Endodermal cell (in vitro differentiated cells): Measurements from ENCODE around the gene ALDH1A3. TPM values are rescaled to one million over a fixed set of nuclear protein-coding genes. Genes with fewer than 3 reads are reported as not detected.

Experiments used
- DNase-seq: peaks from one replicate; pipeline ENCODE4 v3.0.0-alpha.2; 2017
- H3K27ac ChIP-seq: 2 replicates; pipeline ENCODE4 v1.5.1; 2013; ENCODE audit warnings: mild to moderate bottlenecking, low read depth, low read length, moderate library complexity
- H3K27me3 ChIP-seq: 2 replicates; pipeline ENCODE4 v1.6.1; 2013; ENCODE audit warnings: mild to moderate bottlenecking, low read length, moderate library complexity; ENCODE audit not compliant: insufficient read depth, control insufficient read depth, poor library complexity, severe bottlenecking
- H3K36me3 ChIP-seq: 2 replicates; pipeline ENCODE4 v1.7.0; 2013; ENCODE audit warnings: mild to moderate bottlenecking, low read length, moderate library complexity; ENCODE audit not compliant: control insufficient read depth, insufficient read depth
- H3K4me1 ChIP-seq: one replicate; pipeline ENCODE4 v1.7.0; 2013; ENCODE audit warnings: low read length; ENCODE audit not compliant: control insufficient read depth, insufficient read depth
- H3K4me3 ChIP-seq: 2 replicates; pipeline ENCODE4 v1.5.1; 2013; ENCODE audit warnings: mild to moderate bottlenecking, low read length, moderate library complexity
- H3K9ac ChIP-seq: 2 replicates; pipeline ENCODE4 v1.6.1; 2013; ENCODE audit warnings: mild to moderate bottlenecking, low read length, moderate library complexity; ENCODE audit not compliant: poor library complexity, severe bottlenecking; ENCODE audit errors: extremely low read depth
- H3K9me3 ChIP-seq: 2 replicates; pipeline ENCODE4 v1.6.1; 2013; ENCODE audit warnings: mild to moderate bottlenecking, low read length, moderate library complexity; ENCODE audit not compliant: control insufficient read depth
- H3K27ac Mint-ChIP-seq: 2 replicates; pipeline ENCODE4 v1.8.0; 2020; ENCODE audit warnings: mixed read lengths
- H3K27me3 Mint-ChIP-seq: 2 replicates; pipeline ENCODE4 v1.8.0; 2021; ENCODE audit warnings: mild to moderate bottlenecking, mixed read lengths; ENCODE audit not compliant: insufficient read depth
- H3K36me3 Mint-ChIP-seq: 2 replicates; pipeline ENCODE4 v1.8.0; 2020; ENCODE audit warnings: low read depth, mixed read lengths
- H3K4me1 Mint-ChIP-seq: 2 replicates; pipeline ENCODE4 v1.8.0; 2020; ENCODE audit warnings: mixed read lengths
- H3K4me3 Mint-ChIP-seq: 2 replicates; pipeline ENCODE4 v1.8.0; 2020; ENCODE audit warnings: mild to moderate bottlenecking, moderate library complexity, mixed read lengths
- H3K9me3 Mint-ChIP-seq: 2 replicates; pipeline ENCODE4 v1.8.0; 2020; ENCODE audit warnings: mild to moderate bottlenecking, mixed read lengths
- WGBS, 2 experiments: methylation state at CpG; one replicate each; pipeline versions ENCODE4 v1.1.5 to v1.1.7; 2013; ENCODE audit warnings: missing lambda C conversion rate in 2 of 2, mixed read lengths in 1 of 2; ENCODE audit not compliant: insufficient coverage in 1 of 2, insufficient read length in 1 of 2; 5-methylcytosine and 5-hydroxymethylcytosine counted together
- total RNA-seq, 2 donors: library from RNA; stranded (reverse); fragmentation: NEBNext Ultra II Directional in 1 of 2; extraction: Animal tissue kit (Norgen Biotek cat#: 25700) in 1 of 2; gene quantifications; 2 replicates in 1 of 2; 3 replicates in 1 of 2; pipeline ENCODE4 v1.2.1, GENCODE V29; 2021
- TF ChIP-seq, protein P1 (sequence below): fragments of 200-600 bp; sonication (generic); conservative IDR thresholded peaks from 2 replicates; pipeline ENCODE4 v1.5.0; 2021; ENCODE audit warnings: antibody characterized with exemption, mild to moderate bottlenecking

ALDH1A3 gene
- total RNA-seq, 2 donors from 2014 or later = 6.9 to 7.3 TPM

DNA sequence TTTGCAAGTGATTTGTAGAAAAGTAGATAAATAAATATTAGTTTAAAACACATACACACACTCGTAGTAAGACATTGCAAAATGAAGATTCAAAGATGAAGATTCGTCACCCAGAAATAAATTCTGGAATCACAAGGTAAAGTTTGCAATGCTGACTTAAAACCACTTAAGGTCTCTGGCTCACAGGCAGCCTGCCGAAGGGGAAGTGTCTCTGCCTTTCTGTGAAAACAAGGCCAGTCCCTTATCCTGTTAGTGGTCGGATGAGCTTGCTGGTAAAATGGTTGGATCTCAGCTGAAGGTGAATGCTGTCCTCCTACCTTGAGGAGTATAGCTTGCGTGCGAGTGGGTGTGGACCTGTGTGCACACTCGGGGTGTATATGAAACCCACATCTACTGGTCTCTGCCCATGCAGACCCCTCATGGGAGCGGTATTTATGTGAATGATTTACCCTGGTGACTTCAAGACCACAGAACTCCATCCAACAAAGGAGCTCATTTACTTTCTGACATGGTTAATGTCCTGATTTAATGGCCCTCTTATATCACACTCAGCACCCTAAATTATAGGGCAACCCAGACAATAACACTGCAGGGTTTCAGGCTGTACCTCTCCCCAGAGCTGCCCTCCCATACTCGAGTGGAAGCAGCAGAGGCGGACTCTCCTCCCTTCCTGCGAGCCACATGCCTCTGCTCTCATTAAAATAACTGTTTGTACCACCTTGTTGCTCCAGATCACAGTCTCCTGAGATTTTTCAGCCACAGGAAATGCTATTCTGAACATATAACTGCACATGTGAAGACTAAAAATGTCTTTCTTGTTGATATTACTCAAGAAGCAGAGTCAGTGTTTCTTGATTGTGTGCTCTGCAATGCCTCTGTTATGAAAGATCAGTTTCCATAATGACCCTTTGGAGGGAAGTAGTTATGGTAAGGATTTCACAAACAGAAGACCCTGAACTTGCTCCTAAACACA lies 45.9 kb upstream of the ALDH1A3 start:
- TF ChIP-seq, protein P1, sequence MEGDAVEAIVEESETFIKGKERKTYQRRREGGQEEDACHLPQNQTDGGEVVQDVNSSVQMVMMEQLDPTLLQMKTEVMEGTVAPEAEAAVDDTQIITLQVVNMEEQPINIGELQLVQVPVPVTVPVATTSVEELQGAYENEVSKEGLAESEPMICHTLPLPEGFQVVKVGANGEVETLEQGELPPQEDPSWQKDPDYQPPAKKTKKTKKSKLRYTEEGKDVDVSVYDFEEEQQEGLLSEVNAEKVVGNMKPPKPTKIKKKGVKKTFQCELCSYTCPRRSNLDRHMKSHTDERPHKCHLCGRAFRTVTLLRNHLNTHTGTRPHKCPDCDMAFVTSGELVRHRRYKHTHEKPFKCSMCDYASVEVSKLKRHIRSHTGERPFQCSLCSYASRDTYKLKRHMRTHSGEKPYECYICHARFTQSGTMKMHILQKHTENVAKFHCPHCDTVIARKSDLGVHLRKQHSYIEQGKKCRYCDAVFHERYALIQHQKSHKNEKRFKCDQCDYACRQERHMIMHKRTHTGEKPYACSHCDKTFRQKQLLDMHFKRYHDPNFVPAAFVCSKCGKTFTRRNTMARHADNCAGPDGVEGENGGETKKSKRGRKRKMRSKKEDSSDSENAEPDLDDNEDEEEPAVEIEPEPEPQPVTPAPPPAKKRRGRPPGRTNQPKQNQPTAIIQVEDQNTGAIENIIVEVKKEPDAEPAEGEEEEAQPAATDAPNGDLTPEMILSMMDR = no peak
- peaks cover 6% of the 10 kb centered on the region for H3K9me3 Mint-ChIP-seq
- Histone ChIP-seq H3K27ac (no peak overlapping the region), H3K9me3 (no peaks in the 10 kb centered on the region), H3K4me1 (no peaks in the 10 kb centered on the region), H3K9ac (no peak overlapping the region), H3K27me3 (no peaks in the 10 kb centered on the region), H3K4me3 (no peak overlapping the region), H3K36me3 (no peaks in the 10 kb centered on the region)
- H3K4me1 Mint-ChIP-seq = peaks cover 15% of the 10 kb centered on the region
- H3K27ac Mint-ChIP-seq = no peak overlapping the region
- no peaks in the 10 kb centered on the region for H3K27me3 Mint-ChIP-seq
- WGBS, 2 experiments = 88 to 90% methylated on average over 11 of the region's 11 CpGs
- DNase-seq = no peak
- no peak overlapping the region for H3K4me3 Mint-ChIP-seq
- no peaks in the 10 kb centered on the region for H3K36me3 Mint-ChIP-seq

DNA sequence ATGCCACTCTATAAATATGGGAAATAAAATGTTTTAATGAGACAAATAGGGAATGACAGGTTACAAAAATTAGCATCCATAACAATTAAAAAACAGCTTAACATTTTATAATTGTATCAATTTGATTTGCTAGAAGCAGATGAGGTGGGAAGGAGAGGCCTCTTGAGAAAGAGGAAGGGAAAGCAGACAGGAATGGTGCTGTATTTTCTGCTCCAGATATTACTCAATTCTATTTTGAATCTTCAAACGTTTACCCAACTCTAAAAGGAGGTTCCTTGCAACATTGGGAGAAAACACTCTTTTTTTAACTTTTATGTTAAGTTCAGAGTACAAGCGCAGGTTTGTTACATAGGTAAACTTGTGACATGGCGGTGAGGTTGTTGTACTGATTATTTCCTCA lies 44.9 kb upstream of the ALDH1A3 start:
- Histone ChIP-seq H3K36me3 (no peaks in the 10 kb centered on the region), H3K27ac (no peak overlapping the region), H3K9ac (no peak overlapping the region), H3K9me3 (no peaks in the 10 kb centered on the region), H3K27me3 (no peaks in the 10 kb centered on the region), H3K4me1 (no peaks in the 10 kb centered on the region), H3K4me3 (no peak overlapping the region)
- WGBS, 2 experiments = 98 to 100% methylated on average over 2 to 3 of the region's 3 CpGs
- no peak overlapping the region for H3K27ac Mint-ChIP-seq
- H3K27me3 Mint-ChIP-seq = no peaks in the 10 kb centered on the region
- H3K4me1 Mint-ChIP-seq = peaks cover 15% of the 10 kb centered on the region
- no peak for DNase-seq
- TF ChIP-seq, protein P1 = no peak
- H3K4me3 Mint-ChIP-seq = no peak overlapping the region
- peaks cover 6% of the 10 kb centered on the region for H3K9me3 Mint-ChIP-seq
- H3K36me3 Mint-ChIP-seq = no peaks in the 10 kb centered on the region

DNA sequence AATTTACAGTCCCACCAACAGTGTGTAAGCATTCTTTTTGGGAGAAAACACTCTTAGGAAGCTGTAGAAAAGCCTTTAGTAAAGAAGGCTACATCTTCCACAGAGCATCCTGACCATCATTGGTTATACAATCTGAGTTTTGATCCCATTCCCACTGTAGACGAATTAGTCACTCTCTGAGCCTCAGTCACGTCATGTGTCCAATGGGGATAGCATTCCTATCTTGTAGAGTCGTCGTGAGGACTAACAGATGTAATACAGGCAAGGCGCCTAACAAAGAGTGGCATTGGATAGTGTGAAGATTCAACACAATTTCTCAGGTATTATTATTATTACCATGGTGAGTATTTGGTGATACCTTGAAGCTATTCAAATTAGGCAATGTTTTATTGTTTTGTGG lies 44.0 kb upstream of the ALDH1A3 start:
- Mint-ChIP-seq H3K4me1 (peaks cover 9% of the 10 kb centered on the region), H3K9me3 (peaks cover 6% of the 10 kb centered on the region), H3K27me3 (no peaks in the 10 kb centered on the region), H3K4me3 (no peak overlapping the region), H3K36me3 (no peaks in the 10 kb centered on the region), H3K27ac (no peak overlapping the region)
- no peak overlapping the region for H3K27ac ChIP-seq
- DNase-seq = no peak
- H3K4me1 ChIP-seq = no peaks in the 10 kb centered on the region
- 88 to 100% methylated on average over 2 to 5 of the region's 5 CpGs for WGBS, 2 experiments
- no peaks in the 10 kb centered on the region for H3K36me3 ChIP-seq
- H3K9me3 ChIP-seq = no peaks in the 10 kb centered on the region
- no peak overlapping the region for H3K4me3 ChIP-seq
- no peak overlapping the region for H3K9ac ChIP-seq
- H3K27me3 ChIP-seq = no peaks in the 10 kb centered on the region
- TF ChIP-seq, protein P1 = no peak
